ENCODE results near the gene FGFR4. TPM values are rescaled to one million over a fixed set of nuclear protein-coding genes. Genes with fewer than 3 reads are reported as not detected.

Gene FGFR4
- total RNA-seq, 1 donor from 2014 or later, result 34.1 TPM

DNA sequence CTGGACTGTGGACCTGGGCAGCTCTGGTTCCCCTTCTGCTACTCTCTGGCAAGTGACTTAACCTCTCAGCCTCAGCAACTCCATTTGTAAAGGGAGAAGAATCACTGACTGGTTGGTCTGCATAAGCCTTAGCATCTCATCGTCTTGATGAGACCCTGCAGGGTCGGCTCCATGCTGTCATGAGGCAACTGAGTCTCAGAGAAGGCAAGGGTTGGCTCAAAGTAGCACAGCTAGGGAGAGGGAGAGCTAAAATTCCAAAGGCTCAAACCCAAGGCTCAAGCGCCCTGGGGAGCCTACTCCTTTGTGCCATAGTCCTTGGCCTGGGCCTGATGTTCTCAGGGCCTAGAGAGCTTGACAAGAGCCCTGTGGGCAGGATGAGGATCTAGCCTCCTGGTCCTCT is 4.5 kb downstream of the FGFR4 start:
- H3K4me1 Mint-ChIP-seq (ENCODE audit: unreplicated experiment), result peaks cover 24% of the 10 kb centered on the region
- no peak overlapping the region for H3K27ac Mint-ChIP-seq
- no peaks in the 10 kb centered on the region for H3K36me3 Mint-ChIP-seq
- H3K4me3 Mint-ChIP-seq, result no peak overlapping the region
- H3K27me3 Mint-ChIP-seq, result peaks cover 18% of the 10 kb centered on the region
- no peak for DNase-seq (ENCODE audit: extremely low spot score, unreplicated experiment)
- TF ChIP-seq, protein P1, sequence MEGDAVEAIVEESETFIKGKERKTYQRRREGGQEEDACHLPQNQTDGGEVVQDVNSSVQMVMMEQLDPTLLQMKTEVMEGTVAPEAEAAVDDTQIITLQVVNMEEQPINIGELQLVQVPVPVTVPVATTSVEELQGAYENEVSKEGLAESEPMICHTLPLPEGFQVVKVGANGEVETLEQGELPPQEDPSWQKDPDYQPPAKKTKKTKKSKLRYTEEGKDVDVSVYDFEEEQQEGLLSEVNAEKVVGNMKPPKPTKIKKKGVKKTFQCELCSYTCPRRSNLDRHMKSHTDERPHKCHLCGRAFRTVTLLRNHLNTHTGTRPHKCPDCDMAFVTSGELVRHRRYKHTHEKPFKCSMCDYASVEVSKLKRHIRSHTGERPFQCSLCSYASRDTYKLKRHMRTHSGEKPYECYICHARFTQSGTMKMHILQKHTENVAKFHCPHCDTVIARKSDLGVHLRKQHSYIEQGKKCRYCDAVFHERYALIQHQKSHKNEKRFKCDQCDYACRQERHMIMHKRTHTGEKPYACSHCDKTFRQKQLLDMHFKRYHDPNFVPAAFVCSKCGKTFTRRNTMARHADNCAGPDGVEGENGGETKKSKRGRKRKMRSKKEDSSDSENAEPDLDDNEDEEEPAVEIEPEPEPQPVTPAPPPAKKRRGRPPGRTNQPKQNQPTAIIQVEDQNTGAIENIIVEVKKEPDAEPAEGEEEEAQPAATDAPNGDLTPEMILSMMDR (conservative IDR thresholded peaks at IDR 0.05), result no peak
- no peaks in the 10 kb centered on the region for H3K9me3 Mint-ChIP-seq

DNA sequence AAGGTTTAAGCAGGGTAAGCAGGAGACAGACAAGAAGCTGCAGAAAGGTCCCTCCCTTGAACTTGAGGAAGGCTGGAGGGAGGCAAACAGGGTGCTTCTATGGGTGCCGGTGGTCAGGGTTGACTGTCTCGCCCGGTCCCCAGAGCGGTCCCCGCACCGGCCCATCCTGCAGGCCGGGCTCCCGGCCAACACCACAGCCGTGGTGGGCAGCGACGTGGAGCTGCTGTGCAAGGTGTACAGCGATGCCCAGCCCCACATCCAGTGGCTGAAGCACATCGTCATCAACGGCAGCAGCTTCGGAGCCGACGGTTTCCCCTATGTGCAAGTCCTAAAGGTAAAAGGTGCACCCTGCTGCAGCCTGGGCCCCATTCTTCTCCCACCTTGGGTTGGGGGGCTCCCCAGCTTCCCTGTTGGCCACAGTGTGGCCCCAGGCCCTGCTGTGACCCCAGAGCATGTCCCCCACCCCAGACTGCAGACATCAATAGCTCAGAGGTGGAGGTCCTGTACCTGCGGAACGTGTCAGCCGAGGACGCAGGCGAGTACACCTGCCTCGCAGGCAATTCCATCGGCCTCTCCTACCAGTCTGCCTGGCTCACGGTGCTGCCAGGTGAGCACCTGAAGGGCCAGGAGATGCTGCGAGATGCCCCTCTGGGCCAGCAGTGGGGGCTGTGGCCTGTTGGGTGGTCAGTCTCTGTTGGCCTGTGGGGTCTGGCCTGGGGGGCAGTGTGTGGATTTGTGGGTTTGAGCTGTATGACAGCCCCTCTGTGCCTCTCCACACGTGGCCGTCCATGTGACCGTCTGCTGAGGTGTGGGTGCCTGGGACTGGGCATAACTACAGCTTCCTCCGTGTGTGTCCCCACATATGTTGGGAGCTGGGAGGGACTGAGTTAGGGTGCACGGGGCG is 5.7 kb downstream of the FGFR4 start:
- TF ChIP-seq, protein P1 (conservative IDR thresholded peaks at IDR 0.05), result no peak
- Mint-ChIP-seq H3K4me1 (ENCODE audit: unreplicated experiment) (peaks cover 22% of the 10 kb centered on the region), H3K36me3 (no peaks in the 10 kb centered on the region), H3K27me3 (peaks cover 17% of the 10 kb centered on the region), H3K27ac (no peak overlapping the region), H3K4me3 (no peak overlapping the region), H3K9me3 (no peaks in the 10 kb centered on the region)
- DNase-seq (ENCODE audit: extremely low spot score, unreplicated experiment), result no peak

DNA sequence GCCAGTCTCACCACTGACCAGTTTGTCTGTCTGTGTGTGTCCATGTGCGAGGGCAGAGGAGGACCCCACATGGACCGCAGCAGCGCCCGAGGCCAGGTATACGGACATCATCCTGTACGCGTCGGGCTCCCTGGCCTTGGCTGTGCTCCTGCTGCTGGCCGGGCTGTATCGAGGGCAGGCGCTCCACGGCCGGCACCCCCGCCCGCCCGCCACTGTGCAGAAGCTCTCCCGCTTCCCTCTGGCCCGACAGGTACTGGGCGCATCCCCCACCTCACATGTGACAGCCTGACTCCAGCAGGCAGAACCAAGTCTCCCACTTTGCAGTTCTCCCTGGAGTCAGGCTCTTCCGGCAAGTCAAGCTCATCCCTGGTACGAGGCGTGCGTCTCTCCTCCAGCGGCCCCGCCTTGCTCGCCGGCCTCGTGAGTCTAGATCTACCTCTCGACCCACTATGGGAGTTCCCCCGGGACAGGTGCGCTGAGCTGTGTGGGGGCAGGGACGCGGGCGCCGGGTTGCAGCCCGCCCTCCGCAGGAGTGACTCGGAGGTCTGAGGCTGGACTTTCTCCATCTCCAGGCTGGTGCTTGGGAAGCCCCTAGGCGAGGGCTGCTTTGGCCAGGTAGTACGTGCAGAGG is 6.5 kb downstream of the FGFR4 start:
- H3K4me1 Mint-ChIP-seq (ENCODE audit: unreplicated experiment), result peaks cover 18% of the 10 kb centered on the region
- H3K4me3 Mint-ChIP-seq, result no peak overlapping the region
- H3K9me3 Mint-ChIP-seq, result no peaks in the 10 kb centered on the region
- H3K27ac Mint-ChIP-seq, result no peak overlapping the region
- no peak for DNase-seq (ENCODE audit: extremely low spot score, unreplicated experiment)
- peaks cover 12% of the 10 kb centered on the region for H3K27me3 Mint-ChIP-seq
- no peaks in the 10 kb centered on the region for H3K36me3 Mint-ChIP-seq
- TF ChIP-seq, protein P1 (conservative IDR thresholded peaks at IDR 0.05), result no peak

DNA sequence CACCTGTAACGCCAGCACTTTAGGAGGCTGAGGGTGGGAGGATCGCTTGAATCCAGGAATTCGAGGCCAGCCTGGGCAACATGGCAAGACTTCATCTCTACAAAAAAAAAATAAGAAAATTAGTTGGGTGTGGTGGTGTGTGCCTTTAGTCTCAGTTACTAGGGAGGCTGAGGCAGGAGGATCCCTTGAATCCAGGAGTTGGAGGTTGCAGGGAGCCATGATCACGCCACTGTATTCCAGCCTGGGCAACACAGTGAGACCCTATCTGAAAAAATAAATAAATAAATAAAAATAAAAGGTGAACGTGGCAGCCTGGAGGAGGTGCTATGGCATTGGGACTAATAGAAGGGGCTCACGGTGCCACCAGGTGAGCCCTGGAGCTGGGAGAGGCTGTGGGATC is 7.1 kb downstream of the FGFR4 start:
- Mint-ChIP-seq H3K27ac (no peak overlapping the region), H3K36me3 (no peaks in the 10 kb centered on the region), H3K4me1 (ENCODE audit: unreplicated experiment) (peaks cover 12% of the 10 kb centered on the region), H3K4me3 (no peak overlapping the region), H3K27me3 (peaks cover 6% of the 10 kb centered on the region), H3K9me3 (no peaks in the 10 kb centered on the region)
- no peak for DNase-seq (ENCODE audit: extremely low spot score, unreplicated experiment)
- TF ChIP-seq, protein P1 (conservative IDR thresholded peaks at IDR 0.05), result no peak

DNA sequence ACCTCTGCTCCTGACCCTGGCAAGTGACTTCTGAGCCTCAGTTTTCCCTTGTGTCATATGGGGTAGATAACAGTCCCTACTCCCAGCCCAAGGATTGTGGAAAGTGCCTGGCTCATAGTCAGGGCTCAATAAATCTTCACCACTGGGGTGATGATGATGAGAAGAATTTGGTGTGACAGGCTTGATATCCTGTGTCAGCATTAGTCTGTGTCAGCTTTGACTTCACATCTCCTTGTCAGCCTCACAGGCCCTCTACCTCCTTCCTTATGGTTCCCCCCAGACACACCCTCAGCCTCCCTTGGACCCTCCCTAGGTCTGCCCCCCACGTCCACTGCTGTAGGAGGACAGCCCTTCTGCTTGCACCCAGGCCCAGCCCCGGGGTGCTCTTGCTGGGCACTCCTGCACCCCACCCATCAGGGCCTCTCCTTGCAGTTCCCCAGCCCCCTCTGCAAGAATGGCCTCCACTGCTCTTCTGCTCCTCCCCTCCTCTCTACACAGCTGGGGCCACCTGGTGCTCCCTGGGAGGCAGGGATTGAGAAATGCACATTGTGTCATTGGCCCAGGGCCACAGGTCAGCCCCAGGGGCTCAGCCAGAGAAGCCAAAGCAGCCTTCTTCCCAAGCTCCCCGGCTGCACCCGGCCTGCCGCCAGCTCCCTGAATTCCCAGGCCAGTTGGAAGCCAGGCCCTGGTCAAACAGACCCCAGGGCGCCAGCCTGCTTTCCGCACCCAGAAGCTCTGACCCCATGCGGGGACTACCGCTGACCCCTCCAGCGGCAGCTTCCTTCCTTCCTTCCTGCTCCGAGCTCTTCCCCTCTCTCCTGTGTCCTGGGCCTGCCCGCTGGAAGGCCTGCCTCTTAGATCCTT is 7.7 kb downstream of the FGFR4 start:
- Mint-ChIP-seq H3K9me3 (no peaks in the 10 kb centered on the region), H3K4me1 (ENCODE audit: unreplicated experiment) (peaks cover 8% of the 10 kb centered on the region), H3K27me3 (peaks cover 3% of the 10 kb centered on the region), H3K36me3 (no peaks in the 10 kb centered on the region), H3K4me3 (no peak overlapping the region), H3K27ac (no peak overlapping the region)
- TF ChIP-seq, protein P1 (conservative IDR thresholded peaks at IDR 0.05), result no peak
- no peak for DNase-seq (ENCODE audit: extremely low spot score, unreplicated experiment)
